Activated CD8-positive, alpha-beta memory T cell treated with anti-CD3 and anti-CD28 coated beads, Interleukin-2, amount 50 U/mL, for 4 hours (primary cell): Measurements from ENCODE around the gene DLST.

Experiments used
- DNase-seq: peaks from one replicate; pipeline ENCODE4 v3.0.0-alpha.2; 2020

The DLST gene

DNA sequence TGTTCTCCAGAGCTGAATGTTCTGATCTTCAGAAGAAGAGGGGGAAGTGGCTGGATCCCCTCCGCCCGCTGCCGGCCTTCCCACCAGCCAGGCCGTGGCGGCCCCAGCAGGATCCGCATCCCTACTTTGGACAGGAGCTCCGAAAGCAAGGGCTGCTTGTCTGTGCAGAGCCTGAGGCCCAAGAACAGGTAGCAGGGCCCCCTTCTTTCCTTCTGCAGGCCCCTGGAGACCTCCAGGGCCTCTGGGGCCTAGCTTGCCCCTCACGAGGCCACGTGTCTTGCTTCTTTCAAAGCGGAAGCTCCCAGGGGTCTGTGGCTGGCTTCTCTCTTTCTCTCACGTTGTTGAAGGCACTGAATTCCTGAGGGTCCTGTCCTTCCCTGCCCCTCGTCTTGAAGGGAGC lies 60.5 kb downstream of the DLST start:
- DNase-seq = no peak

DNA sequence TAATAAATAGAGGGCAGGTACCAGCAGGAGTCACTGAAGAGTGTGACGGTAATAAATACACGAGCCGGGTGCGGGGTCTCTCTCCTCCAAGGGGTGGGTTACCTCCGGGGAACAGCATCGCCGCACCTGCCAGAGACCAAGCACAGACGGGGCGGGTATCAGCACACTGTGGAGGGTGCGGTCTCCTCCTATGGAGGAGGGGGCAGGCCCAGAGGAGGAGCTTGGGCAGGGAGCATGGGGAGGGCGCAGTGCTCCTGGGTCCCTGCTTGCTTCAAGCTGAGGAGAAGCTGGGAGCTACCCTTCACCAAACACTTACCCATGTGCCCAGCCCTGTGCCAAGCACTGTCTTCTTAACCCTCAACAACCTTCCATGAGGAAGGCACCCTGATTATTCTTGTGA lies 60.9 kb downstream of the DLST start:
- no peak for DNase-seq

DNA sequence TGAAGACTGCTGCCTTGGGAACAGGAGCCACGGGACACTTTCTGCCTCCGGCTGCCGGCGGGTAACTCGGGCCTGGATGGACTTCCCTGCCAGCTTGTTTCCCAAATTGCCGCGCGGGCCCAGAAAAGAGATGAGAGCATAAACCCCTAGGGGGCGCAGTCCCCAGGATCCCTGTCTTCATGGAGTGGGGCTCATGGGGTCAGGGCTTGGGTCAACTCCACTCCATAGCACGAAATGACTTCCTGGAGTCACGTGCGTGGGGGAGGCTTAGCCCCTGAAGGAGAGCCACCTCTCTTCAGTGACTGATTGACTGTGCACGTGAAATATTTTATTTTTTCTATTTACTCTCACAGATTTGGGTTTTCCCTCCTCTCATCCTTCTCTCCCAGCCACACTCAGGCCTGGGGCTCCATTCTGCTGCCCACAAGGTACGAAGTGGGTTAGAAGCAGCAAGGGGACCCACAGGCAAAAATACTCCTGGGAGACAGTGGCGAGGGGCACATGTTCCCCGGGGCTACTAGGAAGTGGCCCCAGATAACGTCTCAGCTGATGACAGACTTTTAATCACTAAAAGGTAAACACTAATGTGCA lies 63.6 kb downstream of the DLST start:
- DNase-seq = no peak

DNA sequence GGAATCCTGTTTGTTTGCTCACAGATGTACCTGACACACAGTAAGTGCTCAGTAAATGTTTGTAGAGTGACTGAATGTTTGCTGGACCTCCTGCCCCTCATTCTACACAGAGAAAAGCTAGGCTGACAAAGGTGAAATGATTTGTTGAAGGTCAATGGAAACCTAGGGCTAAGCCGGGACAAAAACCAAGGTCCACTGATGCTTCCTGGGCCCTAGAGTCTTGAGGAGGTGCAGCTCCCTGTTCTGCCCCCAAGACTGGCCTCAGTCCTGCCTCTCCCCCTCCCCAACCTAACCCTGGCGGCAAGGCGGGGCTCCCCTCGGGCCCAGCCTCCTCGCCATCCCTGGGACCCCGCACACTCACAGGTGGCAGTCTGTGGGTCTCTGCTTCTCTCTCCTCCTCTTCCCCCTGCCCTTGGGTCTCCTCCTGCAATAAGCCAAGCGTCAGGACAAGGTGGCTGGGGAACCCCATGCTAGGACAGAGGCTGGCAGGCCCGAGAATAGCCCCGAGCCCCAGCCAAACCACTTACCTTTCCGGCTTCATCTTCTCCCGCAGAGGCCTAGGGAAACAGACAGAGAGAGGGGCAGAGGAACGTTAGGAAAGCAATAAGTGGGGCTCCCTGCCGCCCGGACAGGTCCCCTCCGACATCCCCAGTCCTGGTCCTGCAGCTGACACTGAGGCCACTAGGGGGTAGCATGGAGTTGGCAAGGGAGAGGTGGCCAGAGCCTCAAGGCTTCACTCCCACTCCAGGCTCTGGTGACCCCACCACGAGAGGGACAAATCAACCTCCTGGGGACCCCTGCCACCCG lies 64.3 kb downstream of the DLST start:
- DNase-seq = peak; percentile 74

DNA sequence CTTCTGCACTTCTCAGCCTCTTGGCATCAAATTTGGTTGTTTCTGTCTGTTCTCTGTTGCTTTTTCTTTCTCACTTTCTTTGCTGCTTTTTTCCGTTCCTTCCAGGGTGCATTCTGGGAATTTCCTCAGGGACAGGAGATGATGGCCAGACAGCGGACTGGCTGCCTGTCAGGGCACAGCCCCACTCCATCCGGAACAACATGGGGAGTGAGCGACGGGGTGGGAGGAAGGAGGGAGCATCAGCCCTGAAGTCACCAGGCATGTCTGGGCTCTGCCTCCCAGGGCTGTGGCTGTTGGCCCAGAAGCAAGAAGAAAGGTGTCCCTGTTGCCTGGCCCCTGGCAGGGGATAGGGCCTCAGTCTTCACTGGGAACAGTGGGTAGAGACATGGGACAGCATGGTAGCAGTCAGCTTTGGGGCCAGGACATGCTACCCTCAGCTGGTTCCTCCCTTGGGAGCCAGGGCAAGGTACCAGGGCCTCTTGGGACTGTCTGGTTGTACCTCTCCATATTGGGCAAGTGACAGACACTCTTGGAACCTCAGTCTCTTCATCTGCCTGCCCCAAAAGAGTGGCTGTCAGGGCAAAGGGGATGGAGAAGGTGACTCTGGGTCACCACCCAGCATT lies 65.1 kb downstream of the DLST start:
- no peak for DNase-seq

DNA sequence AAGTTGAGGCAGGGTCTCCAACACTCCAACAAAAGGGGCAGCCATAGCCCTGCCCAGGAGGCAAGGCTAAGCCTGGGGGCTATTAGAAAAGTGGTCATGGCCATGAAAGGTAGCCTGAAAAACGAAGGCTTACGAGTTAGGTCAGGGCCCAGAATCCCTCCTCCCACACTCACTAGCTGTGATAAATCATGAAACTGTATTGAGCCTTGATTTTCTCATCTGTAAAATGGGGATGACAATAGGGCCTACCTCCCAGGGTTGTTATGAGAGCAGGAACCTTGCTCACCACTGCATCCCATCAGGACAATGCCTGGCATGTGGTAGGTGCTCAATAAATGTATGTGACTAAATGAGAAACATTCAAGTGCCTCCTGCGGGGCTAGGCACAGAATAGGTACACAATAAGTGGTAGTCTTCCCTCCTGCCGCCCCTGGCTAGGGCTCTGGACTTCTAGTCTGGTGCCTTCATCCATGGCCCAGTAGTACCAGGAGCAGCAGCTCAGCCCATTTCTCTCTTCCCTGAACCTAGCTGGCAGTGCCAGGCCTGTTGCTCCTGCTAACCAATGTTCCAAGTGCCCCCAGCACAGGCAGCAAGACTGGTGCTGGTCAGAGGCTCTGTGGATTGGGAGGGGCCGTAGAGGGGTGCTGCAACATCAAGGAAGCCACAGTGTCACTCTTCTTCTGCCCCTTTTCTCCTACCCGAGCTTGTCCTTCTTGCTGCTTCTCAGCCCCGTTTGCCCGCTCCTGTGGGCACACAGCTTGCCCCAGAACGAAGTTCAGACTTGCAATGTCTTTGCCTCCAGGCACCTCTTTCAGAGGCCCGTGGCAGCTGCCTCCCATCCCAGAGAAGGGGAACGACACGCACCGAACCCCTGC lies 65.9 kb downstream of the DLST start:
- DNase-seq = no peak

DNA sequence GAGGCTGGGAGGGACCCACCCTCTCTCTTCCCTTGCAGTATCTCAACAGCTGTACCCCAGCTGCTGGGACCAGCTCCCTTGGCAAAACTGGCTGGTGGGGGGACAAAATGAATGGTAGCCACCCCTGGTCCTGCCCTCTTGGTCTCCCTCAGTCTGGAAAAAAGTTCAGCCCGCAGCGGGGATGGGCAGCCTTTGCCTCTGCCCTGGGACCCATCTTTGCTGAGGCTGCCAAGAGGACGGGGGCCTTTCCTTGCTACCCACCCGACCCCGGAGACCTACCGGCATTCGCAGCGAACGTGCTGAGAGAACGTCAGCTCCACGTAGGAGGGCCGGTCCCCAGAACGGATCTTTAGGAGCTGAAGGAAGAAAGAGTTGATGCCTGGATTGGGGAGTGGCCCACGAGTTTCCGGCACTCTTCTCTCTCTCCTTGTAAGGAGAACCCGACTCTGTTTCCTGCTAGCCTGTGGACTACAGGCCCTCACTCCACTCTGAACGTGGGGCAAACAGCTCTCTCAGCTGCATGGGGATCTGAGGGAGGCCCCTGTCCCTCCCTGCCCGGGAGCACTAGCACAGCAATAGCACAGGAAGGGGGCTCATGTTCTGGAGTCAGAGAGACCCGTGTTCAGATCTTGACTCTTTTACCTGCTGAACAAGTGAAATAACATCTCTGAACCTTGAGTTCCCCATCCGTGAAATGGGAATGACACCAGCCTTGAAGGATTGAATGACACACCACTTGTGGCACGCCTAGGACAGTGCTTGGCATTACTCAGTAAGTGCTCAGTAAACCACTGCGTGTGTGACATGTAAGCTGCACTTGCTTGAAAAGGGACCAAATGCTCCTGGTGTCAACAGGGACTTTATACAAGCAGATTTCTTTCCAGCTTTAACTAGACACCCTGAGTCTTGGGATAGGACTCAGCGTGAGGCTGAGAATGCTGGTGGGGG lies 66.8 kb downstream of the DLST start:
- no peak for DNase-seq

DNA sequence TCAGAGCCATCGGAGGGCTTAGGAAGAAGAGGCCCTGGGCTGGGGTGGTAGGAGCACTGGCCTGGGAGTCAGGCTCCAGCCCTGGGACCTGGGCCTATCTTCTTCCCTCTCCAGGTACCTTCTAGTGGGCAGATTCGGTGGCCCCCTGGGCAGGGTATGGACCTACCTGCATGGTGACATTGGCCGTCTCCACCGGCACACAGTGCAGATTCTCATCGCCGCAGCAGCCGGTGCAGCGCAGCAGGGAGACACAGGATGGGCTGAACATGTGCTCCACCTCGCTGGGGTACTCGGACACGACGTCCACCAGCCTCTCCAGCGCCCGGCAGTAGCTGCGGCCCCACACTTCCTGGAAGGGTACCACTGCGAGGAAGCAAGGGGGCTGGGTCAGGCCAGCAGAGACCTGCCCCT lies 67.5 kb downstream of the DLST start:
- no peak for DNase-seq

DNA sequence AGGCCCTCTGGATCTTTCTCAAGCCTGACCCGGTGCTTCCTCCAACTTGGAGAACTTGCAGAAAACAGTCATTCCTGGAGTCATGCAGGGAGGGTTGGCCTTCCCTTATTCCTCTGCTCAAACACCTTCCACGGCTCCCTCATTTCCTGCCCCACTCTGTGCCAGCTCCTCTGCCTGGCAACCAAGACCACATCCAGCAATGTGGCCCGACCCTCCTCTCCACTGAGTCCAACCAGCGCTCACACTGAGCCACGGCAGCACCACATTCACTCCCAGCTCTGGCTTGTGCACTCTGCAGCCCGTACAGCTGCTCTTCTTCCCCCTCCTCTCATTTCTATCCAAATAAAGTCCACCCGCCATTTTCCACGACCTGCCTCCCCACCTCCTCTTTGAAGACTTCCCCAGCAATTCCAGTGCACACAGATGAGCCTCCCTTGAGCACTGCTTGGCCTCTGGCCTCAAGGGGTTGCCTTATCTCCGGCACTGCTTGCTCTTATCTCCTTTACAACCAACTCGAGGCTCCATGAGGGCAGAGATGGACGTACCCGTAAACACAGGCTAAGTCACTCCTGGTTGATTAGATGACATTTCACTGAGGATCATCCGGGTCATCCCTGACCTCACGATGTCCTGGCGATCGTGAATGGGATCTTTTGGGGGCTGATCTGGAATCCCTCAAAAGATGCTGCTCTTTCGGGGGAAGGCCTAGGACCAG lies 68.3 kb downstream of the DLST start:
- DNase-seq = no peak

DNA sequence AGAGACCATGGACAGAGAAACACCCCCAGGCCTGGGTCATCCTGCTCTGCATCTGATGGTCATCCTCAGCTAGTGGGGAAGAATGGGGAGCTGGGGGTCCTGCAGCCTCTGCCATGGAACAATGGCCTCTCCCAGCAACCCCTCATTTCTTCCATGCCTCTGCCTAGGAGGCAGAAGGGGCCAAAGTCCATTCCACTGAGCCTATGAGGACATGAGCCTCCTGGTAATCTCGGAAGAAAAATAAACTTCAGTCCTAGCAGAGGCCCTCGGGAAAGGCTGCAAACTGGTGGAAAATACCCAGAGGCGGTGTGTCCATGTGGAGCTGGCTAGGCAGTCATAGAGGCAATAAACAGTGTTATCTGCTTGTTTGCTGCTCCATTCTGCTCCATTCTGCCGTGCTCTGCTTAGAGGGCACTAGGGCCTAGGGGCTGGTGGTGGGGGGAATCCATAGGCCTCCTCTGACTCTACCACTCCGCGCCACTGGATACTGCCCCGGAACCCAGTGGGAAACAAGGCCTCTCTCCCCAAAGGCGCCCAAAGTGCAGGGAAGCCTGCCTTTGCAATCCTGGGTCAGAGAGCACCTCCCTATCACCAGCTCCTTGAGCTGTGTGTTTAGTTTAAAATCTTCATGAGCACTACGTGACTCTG lies 69.2 kb downstream of the DLST start:
- no peak for DNase-seq

DNA sequence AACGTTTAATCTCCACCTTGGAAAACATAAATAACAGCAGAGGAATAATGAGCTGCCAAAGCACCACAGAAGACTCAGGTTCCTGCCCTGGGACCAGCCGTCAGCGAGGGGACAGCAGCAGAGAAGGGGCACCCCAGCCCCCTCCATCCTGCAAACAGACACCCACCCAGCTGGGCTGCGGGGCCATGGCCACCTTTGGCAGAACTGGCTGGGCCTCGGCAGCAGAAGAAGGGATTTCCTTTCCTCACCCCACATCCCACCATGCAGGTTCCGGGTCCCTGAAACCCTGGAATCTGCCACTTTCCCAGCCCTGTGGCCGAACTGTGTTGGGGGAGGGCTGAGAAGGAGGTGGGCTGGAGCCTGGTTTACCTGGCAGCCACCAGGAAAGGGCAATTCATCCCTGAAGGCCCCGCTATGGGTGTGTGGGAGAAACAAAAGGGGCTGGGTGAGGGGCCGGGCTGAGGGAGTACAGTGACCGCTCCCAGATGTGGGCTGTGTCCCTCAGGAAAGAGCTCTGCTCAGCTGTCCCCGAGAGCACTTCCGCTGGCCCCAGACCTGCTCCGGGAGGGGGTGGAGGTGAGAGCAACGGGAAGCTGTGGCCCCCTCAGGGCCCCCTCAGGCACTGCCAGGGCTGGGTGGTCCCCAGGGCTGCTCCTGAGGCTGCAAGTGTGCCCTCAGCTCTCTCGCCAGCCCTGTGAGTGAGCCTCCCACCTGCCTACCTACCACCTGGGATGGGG lies 69.9 kb downstream of the DLST start:
- no peak for DNase-seq

DNA sequence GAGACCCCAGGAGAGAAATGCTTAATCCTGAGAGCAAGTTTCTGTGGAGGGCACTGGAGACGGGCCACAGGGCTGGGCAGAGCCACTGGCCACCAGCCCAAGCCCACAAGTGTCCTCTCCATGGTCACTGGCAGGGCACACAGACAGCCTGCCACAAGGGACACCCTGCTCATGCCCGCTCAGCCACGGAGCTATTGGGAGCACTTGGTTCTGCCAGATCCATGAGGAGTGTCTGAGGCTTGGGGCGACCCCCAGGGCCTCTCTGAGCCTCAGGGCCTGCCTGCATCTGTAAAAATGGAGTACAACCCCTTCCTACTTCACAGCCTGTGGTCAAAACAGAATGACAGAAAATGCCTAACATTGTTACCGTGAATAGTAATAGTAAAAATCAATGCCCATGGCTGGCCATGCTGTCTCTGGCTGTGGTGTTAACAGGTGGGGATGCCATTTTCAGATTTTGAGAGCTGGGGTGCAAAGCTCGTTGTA lies 70.5 kb downstream of the DLST start:
- no peak for DNase-seq

DNA sequence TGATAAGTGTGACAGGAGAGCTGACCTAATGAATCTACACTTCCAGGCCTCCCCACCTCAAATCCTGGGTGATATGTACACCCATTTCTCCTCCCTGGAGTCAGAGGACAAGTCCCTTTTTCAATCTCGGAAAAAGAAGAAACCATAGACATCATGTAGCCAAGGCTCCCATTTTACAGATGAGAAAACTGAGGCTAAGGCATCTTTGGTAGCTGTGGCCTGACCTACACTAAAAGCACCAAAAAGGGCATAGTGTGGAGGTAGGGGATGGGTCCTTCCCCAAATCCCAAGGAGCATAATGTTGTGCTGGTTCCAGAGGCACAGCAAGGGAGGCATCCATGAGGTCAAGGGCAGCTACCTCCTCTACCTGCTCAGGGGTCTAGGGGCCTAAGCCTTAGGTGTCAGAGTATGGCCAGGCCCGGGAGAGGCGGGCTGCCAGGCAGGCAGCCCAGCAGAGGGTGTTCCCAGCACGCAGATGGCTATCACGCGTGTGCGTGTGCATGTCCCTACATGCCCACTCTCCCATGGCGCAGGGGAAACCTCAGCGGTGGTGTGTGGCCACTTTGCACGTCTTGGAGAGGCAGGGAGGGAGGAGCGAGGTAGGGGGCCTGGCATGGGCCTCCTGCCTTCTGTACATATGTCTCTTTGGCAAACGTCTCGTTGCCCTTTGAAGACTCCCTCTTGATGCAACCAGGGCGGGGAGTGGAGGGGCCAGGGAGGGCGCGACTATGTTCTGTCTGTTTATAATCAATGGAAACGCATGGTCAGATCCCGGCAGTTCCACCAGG lies 71.2 kb downstream of the DLST start:
- DNase-seq = no peak
